Measurements from ENCODE around the gene VSTM2L.
A peak's percentile ranks its signal among the peaks of the same experiment; 100 is the strongest.

The VSTM2L gene

DNA sequence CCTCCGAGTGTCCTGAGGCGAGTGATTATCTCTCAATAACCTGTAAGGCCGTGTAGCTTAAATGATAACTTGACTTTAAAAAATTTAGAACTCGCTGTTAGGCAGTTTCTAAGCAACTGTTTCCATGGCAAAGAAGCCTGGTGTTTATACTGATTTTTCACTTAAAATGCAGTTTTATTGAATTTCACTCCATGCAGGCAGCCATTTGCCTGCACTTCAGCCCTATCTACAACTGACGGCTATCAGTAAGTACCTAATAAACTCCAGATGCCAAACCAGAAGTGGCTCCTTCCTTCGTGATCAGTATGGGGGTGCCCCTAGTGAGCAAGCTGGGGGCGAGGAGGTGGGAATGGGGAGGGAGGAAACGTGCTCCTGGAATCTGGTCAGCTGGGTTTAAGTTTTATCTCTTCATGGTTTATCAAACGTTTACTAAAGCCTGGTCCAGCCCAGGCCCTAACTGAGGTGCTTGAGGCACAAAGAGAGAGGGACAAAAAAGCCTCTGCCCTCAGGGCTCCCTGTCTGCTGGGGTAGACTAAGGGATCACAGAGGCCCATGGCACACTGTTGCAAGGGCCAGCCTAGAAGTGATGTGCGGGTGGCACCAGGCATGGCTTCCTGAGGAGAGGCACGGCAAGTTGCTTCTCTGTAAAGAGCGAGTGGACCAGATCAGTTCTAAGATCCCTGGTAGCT is 84.8 kb downstream of the VSTM2L start:
- no peaks in the 10 kb centered on the region for H3K9me3 ChIP-seq (ENCODE audit: control insufficient read depth in 2 of 2, low read length in 2 of 2)
- H3K4me1 ChIP-seq (ENCODE audit: control insufficient read depth in 2 of 2, insufficient read depth in 2 of 2, low read length in 2 of 2): peaks cover 28 to 40% of the 10 kb centered on the region in 2 donors
- H3K36me3 ChIP-seq (ENCODE audit: control insufficient read depth in 2 of 2, insufficient read depth in 2 of 2, low read length in 2 of 2): peaks cover 2 to 7% of the 10 kb centered on the region in 2 donors
- H3K9ac ChIP-seq (ENCODE audit: low read depth in 1 of 2, low read length in 2 of 2): no peak overlapping the region
- H3K4me3 ChIP-seq (ENCODE audit: low read length in 2 of 2): no peak overlapping the region
- H3K27me3 ChIP-seq (ENCODE audit: control insufficient read depth in 2 of 2, insufficient read depth in 2 of 2, low read length in 2 of 2): no peaks in the 10 kb centered on the region
- no peak overlapping the region for H3K27ac ChIP-seq (ENCODE audit: low read depth in 2 of 2, low read length in 2 of 2)

DNA sequence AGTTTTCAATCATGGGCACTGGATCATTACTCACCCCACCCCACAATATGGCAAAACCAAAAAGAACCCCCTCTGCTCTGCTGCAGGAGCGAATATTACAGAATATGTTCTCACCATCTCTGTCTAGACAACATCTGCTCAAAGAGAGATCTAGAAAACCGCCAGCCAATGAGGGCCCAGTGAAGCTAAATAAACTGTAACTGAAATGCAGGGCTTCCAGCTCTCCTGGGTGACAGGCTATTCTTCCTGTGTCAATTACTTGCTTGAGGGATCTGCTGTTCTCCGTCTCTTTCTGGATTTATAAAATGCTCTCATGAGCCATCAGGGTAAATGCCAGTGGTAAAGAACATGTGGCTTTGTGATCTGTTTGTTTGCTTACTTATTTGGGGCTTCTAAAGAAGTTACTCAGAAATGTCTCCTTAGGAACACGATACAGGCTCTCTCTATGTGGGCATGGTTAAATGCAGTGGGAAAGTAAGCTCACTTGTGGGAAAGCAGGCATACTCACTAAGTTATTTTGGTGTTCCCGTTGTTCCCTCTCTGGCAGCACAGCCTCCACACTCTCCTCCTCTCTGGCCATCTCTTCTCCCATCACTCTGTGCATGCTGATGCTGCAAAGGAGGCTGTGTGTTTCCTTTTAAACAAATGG is 85.5 kb downstream of the VSTM2L start:
- peaks cover 2 to 6% of the 10 kb centered on the region in 2 donors for H3K36me3 ChIP-seq (ENCODE audit: control insufficient read depth in 2 of 2, insufficient read depth in 2 of 2, low read length in 2 of 2)
- no peak overlapping the region for H3K4me3 ChIP-seq (ENCODE audit: low read length in 2 of 2)
- H3K27me3 ChIP-seq (ENCODE audit: control insufficient read depth in 2 of 2, insufficient read depth in 2 of 2, low read length in 2 of 2): no peaks in the 10 kb centered on the region
- H3K27ac ChIP-seq (ENCODE audit: low read depth in 2 of 2, low read length in 2 of 2): no peak overlapping the region
- H3K9ac ChIP-seq (ENCODE audit: low read depth in 1 of 2, low read length in 2 of 2): no peak overlapping the region
- H3K4me1 ChIP-seq (ENCODE audit: control insufficient read depth in 2 of 2, insufficient read depth in 2 of 2, low read length in 2 of 2): peaks cover 29 to 44% of the 10 kb centered on the region in 2 donors
- no peaks in the 10 kb centered on the region for H3K9me3 ChIP-seq (ENCODE audit: control insufficient read depth in 2 of 2, low read length in 2 of 2)

- Histone ChIP-seq H3K27ac (ENCODE audit: low read depth in 2 of 2, low read length in 2 of 2) (peak overlapping the region; percentile 10 to 69), H3K9ac (ENCODE audit: low read depth in 1 of 2, low read length in 2 of 2) (peak overlapping the region in 1 of 2 donors; percentile 14), H3K36me3 (ENCODE audit: control insufficient read depth in 2 of 2, insufficient read depth in 2 of 2, low read length in 2 of 2) (peaks cover 5 to 8% of the 10 kb centered on the region in 2 donors), H3K4me1 (ENCODE audit: control insufficient read depth in 2 of 2, insufficient read depth in 2 of 2, low read length in 2 of 2) (peaks cover 34 to 47% of the 10 kb centered on the region in 2 donors), H3K9me3 (ENCODE audit: control insufficient read depth in 2 of 2, low read length in 2 of 2) (no peaks in the 10 kb centered on the region), H3K27me3 (ENCODE audit: control insufficient read depth in 2 of 2, insufficient read depth in 2 of 2, low read length in 2 of 2) (no peaks in the 10 kb centered on the region), H3K4me3 (ENCODE audit: low read length in 2 of 2) (no peak overlapping the region)
Observed at GRCh38 chr20:37989601-37990295, 86.8 kb downstream of the VSTM2L start.

GRCh38 chr20:37990571-37991151 is 87.7 kb downstream of the VSTM2L start:
- H3K36me3 ChIP-seq (ENCODE audit: control insufficient read depth in 2 of 2, insufficient read depth in 2 of 2, low read length in 2 of 2): peaks cover 11 to 15% of the 10 kb centered on the region in 2 donors
- H3K9ac ChIP-seq (ENCODE audit: low read depth in 1 of 2, low read length in 2 of 2): no peak overlapping the region
- H3K27ac ChIP-seq (ENCODE audit: low read depth in 2 of 2, low read length in 2 of 2): peak overlapping the region; percentile 43 to 69
- H3K9me3 ChIP-seq (ENCODE audit: control insufficient read depth in 2 of 2, low read length in 2 of 2): no peaks in the 10 kb centered on the region
- H3K4me3 ChIP-seq (ENCODE audit: low read length in 2 of 2): peak overlapping the region in 1 of 2 donors; percentile 19
- peaks cover 34 to 47% of the 10 kb centered on the region in 2 donors for H3K4me1 ChIP-seq (ENCODE audit: control insufficient read depth in 2 of 2, insufficient read depth in 2 of 2, low read length in 2 of 2)
- no peaks in the 10 kb centered on the region for H3K27me3 ChIP-seq (ENCODE audit: control insufficient read depth in 2 of 2, insufficient read depth in 2 of 2, low read length in 2 of 2)

GRCh38 chr20:37991157-37991866 is 88.4 kb downstream of the VSTM2L start:
- Histone ChIP-seq H3K27me3 (ENCODE audit: control insufficient read depth in 2 of 2, insufficient read depth in 2 of 2, low read length in 2 of 2) (no peaks in the 10 kb centered on the region), H3K4me3 (ENCODE audit: low read length in 2 of 2) (no peak overlapping the region), H3K4me1 (ENCODE audit: control insufficient read depth in 2 of 2, insufficient read depth in 2 of 2, low read length in 2 of 2) (peaks cover 31 to 47% of the 10 kb centered on the region in 2 donors), H3K9ac (ENCODE audit: low read depth in 1 of 2, low read length in 2 of 2) (no peak overlapping the region), H3K9me3 (ENCODE audit: control insufficient read depth in 2 of 2, low read length in 2 of 2) (no peaks in the 10 kb centered on the region), H3K36me3 (ENCODE audit: control insufficient read depth in 2 of 2, insufficient read depth in 2 of 2, low read length in 2 of 2) (peaks cover 12 to 21% of the 10 kb centered on the region in 2 donors), H3K27ac (ENCODE audit: low read depth in 2 of 2, low read length in 2 of 2) (peak overlapping the region; percentile 43 to 69)

DNA sequence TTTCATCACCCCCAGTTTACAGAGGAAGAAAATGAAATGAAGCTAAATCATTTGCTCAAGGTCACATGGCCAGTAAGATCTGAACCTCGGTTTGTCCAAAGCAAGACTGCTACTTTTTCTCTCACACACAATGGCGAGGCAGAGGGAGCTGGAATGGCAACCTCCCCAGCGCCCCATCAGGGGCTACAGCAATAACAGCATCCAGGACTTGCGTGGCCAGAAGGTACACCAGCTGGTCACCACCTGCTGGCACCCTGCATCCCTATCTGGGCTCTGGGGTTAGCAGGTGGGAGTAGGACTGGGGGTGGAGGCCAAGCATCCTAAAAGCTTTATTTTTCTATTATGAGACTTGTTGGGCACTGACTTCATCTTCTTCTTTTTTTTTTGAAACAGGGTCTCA is 89.0 kb downstream of the VSTM2L start:
- no peak overlapping the region for H3K27ac ChIP-seq (ENCODE audit: low read depth in 2 of 2, low read length in 2 of 2)
- peaks cover 17 to 27% of the 10 kb centered on the region in 2 donors for H3K36me3 ChIP-seq (ENCODE audit: control insufficient read depth in 2 of 2, insufficient read depth in 2 of 2, low read length in 2 of 2)
- H3K27me3 ChIP-seq (ENCODE audit: control insufficient read depth in 2 of 2, insufficient read depth in 2 of 2, low read length in 2 of 2): no peaks in the 10 kb centered on the region
- no peak overlapping the region for H3K9ac ChIP-seq (ENCODE audit: low read depth in 1 of 2, low read length in 2 of 2)
- H3K4me3 ChIP-seq (ENCODE audit: low read length in 2 of 2): no peak overlapping the region
- H3K4me1 ChIP-seq (ENCODE audit: control insufficient read depth in 2 of 2, insufficient read depth in 2 of 2, low read length in 2 of 2): peaks cover 26 to 45% of the 10 kb centered on the region in 2 donors
- no peaks in the 10 kb centered on the region for H3K9me3 ChIP-seq (ENCODE audit: control insufficient read depth in 2 of 2, low read length in 2 of 2)

GRCh38 chr20:37992802-37993409 is 90.0 kb downstream of the VSTM2L start:
- Histone ChIP-seq H3K4me3 (ENCODE audit: low read length in 2 of 2) (no peak overlapping the region), H3K27me3 (ENCODE audit: control insufficient read depth in 2 of 2, insufficient read depth in 2 of 2, low read length in 2 of 2) (no peaks in the 10 kb centered on the region), H3K9ac (ENCODE audit: low read depth in 1 of 2, low read length in 2 of 2) (no peak overlapping the region), H3K4me1 (ENCODE audit: control insufficient read depth in 2 of 2, insufficient read depth in 2 of 2, low read length in 2 of 2) (peaks cover 22 to 42% of the 10 kb centered on the region in 2 donors), H3K36me3 (ENCODE audit: control insufficient read depth in 2 of 2, insufficient read depth in 2 of 2, low read length in 2 of 2) (peaks cover 22 to 35% of the 10 kb centered on the region in 2 donors), H3K9me3 (ENCODE audit: control insufficient read depth in 2 of 2, low read length in 2 of 2) (no peaks in the 10 kb centered on the region), H3K27ac (ENCODE audit: low read depth in 2 of 2, low read length in 2 of 2) (peak overlapping the region; percentile 39)

DNA sequence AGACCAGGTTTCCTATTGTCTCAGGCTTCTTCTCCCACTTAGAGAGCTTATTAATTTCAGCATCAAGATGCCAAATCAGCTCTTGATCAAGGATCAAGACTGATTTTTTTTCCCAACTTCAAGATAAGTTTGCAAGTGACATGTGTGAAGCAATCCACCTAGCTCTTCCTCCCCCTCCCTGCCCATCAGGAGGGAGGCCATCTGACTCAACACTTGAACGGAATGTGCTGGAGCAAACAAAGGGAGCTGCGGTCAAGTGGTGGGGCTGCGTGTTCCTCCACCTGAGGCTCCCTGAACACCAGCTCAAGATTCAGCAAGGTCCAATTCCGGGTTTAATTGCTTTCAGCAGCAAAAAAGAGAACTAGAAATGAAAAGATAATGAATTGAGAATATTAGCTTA is 91.6 kb downstream of the VSTM2L start:
- Histone ChIP-seq H3K36me3 (ENCODE audit: control insufficient read depth in 2 of 2, insufficient read depth in 2 of 2, low read length in 2 of 2) (peaks cover 31 to 43% of the 10 kb centered on the region in 2 donors), H3K4me3 (ENCODE audit: low read length in 2 of 2) (no peak overlapping the region), H3K9me3 (ENCODE audit: control insufficient read depth in 2 of 2, low read length in 2 of 2) (no peaks in the 10 kb centered on the region), H3K9ac (ENCODE audit: low read depth in 1 of 2, low read length in 2 of 2) (no peak overlapping the region), H3K27ac (ENCODE audit: low read depth in 2 of 2, low read length in 2 of 2) (no peak overlapping the region), H3K4me1 (ENCODE audit: control insufficient read depth in 2 of 2, insufficient read depth in 2 of 2, low read length in 2 of 2) (peaks cover 19 to 38% of the 10 kb centered on the region in 2 donors), H3K27me3 (ENCODE audit: control insufficient read depth in 2 of 2, insufficient read depth in 2 of 2, low read length in 2 of 2) (no peaks in the 10 kb centered on the region)
